ENCODE data around the gene DMD. TPM values are rescaled to one million over a fixed set of nuclear protein-coding genes. Genes with fewer than 3 reads are reported as not detected.
"Not testable (repeated sequence)": the region's sequence is repeated elsewhere in the genome, so short reads cannot be mapped to it uniquely, and the experiment has no call there.

DMD gene
- total and polyA plus RNA-seq, 2 donors, result 48.8 to 257 TPM

- WGBS, result 45% methylated on average over 2 of the region's 2 CpGs
- no peak overlapping the region for H3K4me3 ChIP-seq (ENCODE audit: low read depth, low read length)
- H3K4me1 ChIP-seq (ENCODE audit: insufficient read depth), result no peaks in the 10 kb centered on the region
These were observed 815.5 kb downstream of the DMD start for GRCh38 chrX:32395878-32396277.

GRCh38 chrX:32392655-32393054 is 818.7 kb downstream of the DMD start:
- Histone ChIP-seq H3K4me3 (ENCODE audit: low read depth, low read length) (no peak overlapping the region), H3K27ac (ENCODE audit: low read depth) (no peak overlapping the region), H3K36me3 (ENCODE audit: insufficient read depth) (no peaks in the 10 kb centered on the region), H3K4me1 (ENCODE audit: insufficient read depth) (no peaks in the 10 kb centered on the region)
- 92% methylated on average over 4 of the region's 4 CpGs for WGBS
- no peak for DNase-seq (ENCODE audit: extremely low spot score)

More at GRCh38 chrX:32395878-32396277, 815.5 kb downstream of the DMD start:
- no peak overlapping the region for H3K27ac ChIP-seq (ENCODE audit: low read depth)
- no peaks in the 10 kb centered on the region for H3K36me3 ChIP-seq (ENCODE audit: insufficient read depth)
- DNase-seq (ENCODE audit: extremely low spot score), result no peak

- no peaks in the 10 kb centered on the region for H3K36me3 ChIP-seq (ENCODE audit: insufficient read depth)
- no peak for DNase-seq (ENCODE audit: extremely low spot score)
- no peak overlapping the region for H3K27ac ChIP-seq (ENCODE audit: low read depth)
- H3K4me3 ChIP-seq (ENCODE audit: low read depth, low read length), result no peak overlapping the region
- 57% methylated on average over 5 of the region's 5 CpGs for whole genome bisulfite sequencing
- H3K4me1 ChIP-seq (ENCODE audit: insufficient read depth), result no peaks in the 10 kb centered on the region
These were observed 840.7 kb downstream of the DMD start for GRCh38 chrX:32370456-32371205.

GRCh38 chrX:32293962-32294700 is 917.2 kb downstream of the DMD start:
- Histone ChIP-seq H3K36me3 (ENCODE audit: insufficient read depth) (no peaks in the 10 kb centered on the region), H3K4me1 (ENCODE audit: insufficient read depth) (no peaks in the 10 kb centered on the region), H3K27ac (ENCODE audit: low read depth) (no peak overlapping the region), H3K4me3 (ENCODE audit: low read depth, low read length) (no peak overlapping the region)
- no peak for DNase-seq (ENCODE audit: extremely low spot score)
- WGBS, result 38% methylated on average over 7 of the region's 7 CpGs

- no peak for DNase-seq (ENCODE audit: extremely low spot score)
- no peak overlapping the region for H3K27ac ChIP-seq (ENCODE audit: low read depth)
- no peaks in the 10 kb centered on the region for H3K36me3 ChIP-seq (ENCODE audit: insufficient read depth)
- no peaks in the 10 kb centered on the region for H3K4me1 ChIP-seq (ENCODE audit: insufficient read depth)
- H3K4me3 ChIP-seq (ENCODE audit: low read depth, low read length), result no peak overlapping the region
- 77% methylated on average over 3 of the region's 3 CpGs for WGBS
These were observed 922.0 kb downstream of the DMD start for GRCh38 chrX:32289356-32289755.

GRCh38 chrX:32281853-32282252 is 929.5 kb downstream of the DMD start:
- Histone ChIP-seq H3K36me3 (ENCODE audit: insufficient read depth) (no peaks in the 10 kb centered on the region), H3K4me1 (ENCODE audit: insufficient read depth) (no peaks in the 10 kb centered on the region), H3K27ac (ENCODE audit: low read depth) (no peak overlapping the region), H3K4me3 (ENCODE audit: low read depth, low read length) (no peak overlapping the region)
- no peak for DNase-seq (ENCODE audit: extremely low spot score)
- WGBS, result 53% methylated on average over 1 of the region's 1 CpG

GRCh38 chrX:32280921-32281320 is 930.4 kb downstream of the DMD start:
- no peak for DNase-seq (ENCODE audit: extremely low spot score)
- WGBS, result 37% methylated on average over 3 of the region's 3 CpGs
- H3K4me3 ChIP-seq (ENCODE audit: low read depth, low read length), result no peak overlapping the region
- H3K27ac ChIP-seq (ENCODE audit: low read depth), result no peak overlapping the region
- no peaks in the 10 kb centered on the region for H3K4me1 ChIP-seq (ENCODE audit: insufficient read depth)
- H3K36me3 ChIP-seq (ENCODE audit: insufficient read depth), result no peaks in the 10 kb centered on the region

GRCh38 chrX:32280489-32280888 is 930.9 kb downstream of the DMD start:
- H3K4me3 ChIP-seq (ENCODE audit: low read depth, low read length), result no peak overlapping the region
- no peak for DNase-seq (ENCODE audit: extremely low spot score)
- WGBS, result 32% methylated on average over 2 of the region's 2 CpGs
- no peaks in the 10 kb centered on the region for H3K4me1 ChIP-seq (ENCODE audit: insufficient read depth)
- no peak overlapping the region for H3K27ac ChIP-seq (ENCODE audit: low read depth)
- H3K36me3 ChIP-seq (ENCODE audit: insufficient read depth), result no peaks in the 10 kb centered on the region

GRCh38 chrX:32276153-32276552 is 935.2 kb downstream of the DMD start:
- Histone ChIP-seq H3K4me1 (ENCODE audit: insufficient read depth) (no peaks in the 10 kb centered on the region), H3K4me3 (ENCODE audit: low read depth, low read length) (no peak overlapping the region), H3K27ac (ENCODE audit: low read depth) (no peak overlapping the region), H3K36me3 (ENCODE audit: insufficient read depth) (no peaks in the 10 kb centered on the region)
- WGBS, result 77% methylated on average over 3 of the region's 3 CpGs
- no peak for DNase-seq (ENCODE audit: extremely low spot score)

GRCh38 chrX:32269866-32270265 is 941.5 kb downstream of the DMD start:
- Histone ChIP-seq H3K36me3 (ENCODE audit: insufficient read depth) (no peaks in the 10 kb centered on the region), H3K27ac (ENCODE audit: low read depth) (no peak overlapping the region), H3K4me3 (ENCODE audit: low read depth, low read length) (no peak overlapping the region), H3K4me1 (ENCODE audit: insufficient read depth) (no peaks in the 10 kb centered on the region)
- no peak for DNase-seq (ENCODE audit: extremely low spot score)

GRCh38 chrX:32268207-32268606 is 943.1 kb downstream of the DMD start:
- no peak overlapping the region for H3K27ac ChIP-seq (ENCODE audit: low read depth)
- no peaks in the 10 kb centered on the region for H3K36me3 ChIP-seq (ENCODE audit: insufficient read depth)
- no peak for DNase-seq (ENCODE audit: extremely low spot score)
- 78% methylated on average over 3 of the region's 3 CpGs for WGBS
- no peaks in the 10 kb centered on the region for H3K4me1 ChIP-seq (ENCODE audit: insufficient read depth)
- H3K4me3 ChIP-seq (ENCODE audit: low read depth, low read length), result no peak overlapping the region

- Histone ChIP-seq H3K4me1 (ENCODE audit: insufficient read depth) (no peaks in the 10 kb centered on the region), H3K4me3 (ENCODE audit: low read depth, low read length) (no peak overlapping the region), H3K27ac (ENCODE audit: low read depth) (no peak overlapping the region), H3K36me3 (ENCODE audit: insufficient read depth) (no peaks in the 10 kb centered on the region)
- no peak for DNase-seq (ENCODE audit: extremely low spot score)
- 93% methylated on average over 2 of the region's 2 CpGs for WGBS
These were observed 943.6 kb downstream of the DMD start for GRCh38 chrX:32267796-32268195.

- not testable (repeated sequence) for H3K27ac ChIP-seq (ENCODE audit: low read depth); H3K4me1 ChIP-seq (ENCODE audit: insufficient read depth); H3K36me3 ChIP-seq (ENCODE audit: insufficient read depth); DNase-seq (ENCODE audit: extremely low spot score); H3K4me3 ChIP-seq (ENCODE audit: low read depth, low read length)
- WGBS, result 74% methylated on average over 4 of the region's 4 CpGs
These were observed 964.7 kb downstream of the DMD start for GRCh38 chrX:32246675-32247074.

- H3K36me3 ChIP-seq (ENCODE audit: insufficient read depth), result no peaks in the 10 kb centered on the region
- no peak for DNase-seq (ENCODE audit: extremely low spot score)
- H3K4me1 ChIP-seq (ENCODE audit: insufficient read depth), result no peaks in the 10 kb centered on the region
- H3K27ac ChIP-seq (ENCODE audit: low read depth), result no peak overlapping the region
- H3K4me3 ChIP-seq (ENCODE audit: low read depth, low read length), result no peak overlapping the region
- 69% methylated on average over 2 of the region's 2 CpGs for WGBS
These were observed 1015.7 kb downstream of the DMD start for GRCh38 chrX:32195611-32196010.

Data from urinary bladder (tissue), 4 donors.